ENCODE results near the gene MICALL1.
"Not testable (repeated sequence)": the region's sequence is repeated elsewhere in the genome, so short reads cannot be mapped to it uniquely, and the experiment has no call there.

Gene MICALL1

GRCh38 chr22:37970864-37971263 lies 64.8 kb downstream of the MICALL1 start:
- no peak for DNase-seq (ENCODE audit: low read depth)
- no peak overlapping the region for H3K4me3 ChIP-seq (ENCODE audit: control insufficient read depth, low read depth, low read length)
- no peak for TF ChIP-seq CTCF (IDR thresholded peaks at IDR 0.05; ENCODE audit: control insufficient read depth, insufficient read depth, low read depth, low read length, missing control alignments)

- no peak for DNase-seq (ENCODE audit: low read depth)
- no peak overlapping the region for H3K4me3 ChIP-seq (ENCODE audit: control insufficient read depth, low read depth, low read length)
- TF ChIP-seq CTCF (IDR thresholded peaks at IDR 0.05; ENCODE audit: control insufficient read depth, insufficient read depth, low read depth, low read length, missing control alignments) = no peak
Measured at GRCh38 chr22:37971475-37972434, 65.7 kb downstream of the MICALL1 start.

- DNase-seq (ENCODE audit: low read depth) = no peak
- no peak for TF ChIP-seq CTCF (IDR thresholded peaks at IDR 0.05; ENCODE audit: control insufficient read depth, insufficient read depth, low read depth, low read length, missing control alignments)
- no peak overlapping the region for H3K4me3 ChIP-seq (ENCODE audit: control insufficient read depth, low read depth, low read length)
Measured at GRCh38 chr22:37972527-37972926, 66.4 kb downstream of the MICALL1 start.

GRCh38 chr22:37973271-37974170 lies 67.4 kb downstream of the MICALL1 start:
- no peak for TF ChIP-seq CTCF (IDR thresholded peaks at IDR 0.05; ENCODE audit: control insufficient read depth, insufficient read depth, low read depth, low read length, missing control alignments)
- H3K4me3 ChIP-seq (ENCODE audit: control insufficient read depth, low read depth, low read length) = no peak overlapping the region

GRCh38 chr22:37975153-37975552 lies 69.1 kb downstream of the MICALL1 start:
- no peak for TF ChIP-seq CTCF (IDR thresholded peaks at IDR 0.05; ENCODE audit: control insufficient read depth, insufficient read depth, low read depth, low read length, missing control alignments)
- DNase-seq (ENCODE audit: low read depth) = no peak
- H3K4me3 ChIP-seq (ENCODE audit: control insufficient read depth, low read depth, low read length) = no peak overlapping the region

More at GRCh38 chr22:37973271-37974170, 67.4 kb downstream of the MICALL1 start:
- no peak for DNase-seq (ENCODE audit: low read depth)

- not testable (repeated sequence) for H3K4me3 ChIP-seq (ENCODE audit: control insufficient read depth, low read depth, low read length); DNase-seq (ENCODE audit: low read depth)
Measured at GRCh38 chr22:37976022-37976421, 69.9 kb downstream of the MICALL1 start.
